ENCODE results near the gene GPR3.
A peak's percentile ranks its signal among the peaks of the same experiment; 100 is the strongest.
"Not testable (repeated sequence)": the region's sequence is repeated elsewhere in the genome, so short reads cannot be mapped to it uniquely, and the experiment has no call there.

The GPR3 gene

GRCh38 chr1:27380766-27381733, 11.4 kb upstream of the GPR3 start:
- no peak for DNase-seq

DNA sequence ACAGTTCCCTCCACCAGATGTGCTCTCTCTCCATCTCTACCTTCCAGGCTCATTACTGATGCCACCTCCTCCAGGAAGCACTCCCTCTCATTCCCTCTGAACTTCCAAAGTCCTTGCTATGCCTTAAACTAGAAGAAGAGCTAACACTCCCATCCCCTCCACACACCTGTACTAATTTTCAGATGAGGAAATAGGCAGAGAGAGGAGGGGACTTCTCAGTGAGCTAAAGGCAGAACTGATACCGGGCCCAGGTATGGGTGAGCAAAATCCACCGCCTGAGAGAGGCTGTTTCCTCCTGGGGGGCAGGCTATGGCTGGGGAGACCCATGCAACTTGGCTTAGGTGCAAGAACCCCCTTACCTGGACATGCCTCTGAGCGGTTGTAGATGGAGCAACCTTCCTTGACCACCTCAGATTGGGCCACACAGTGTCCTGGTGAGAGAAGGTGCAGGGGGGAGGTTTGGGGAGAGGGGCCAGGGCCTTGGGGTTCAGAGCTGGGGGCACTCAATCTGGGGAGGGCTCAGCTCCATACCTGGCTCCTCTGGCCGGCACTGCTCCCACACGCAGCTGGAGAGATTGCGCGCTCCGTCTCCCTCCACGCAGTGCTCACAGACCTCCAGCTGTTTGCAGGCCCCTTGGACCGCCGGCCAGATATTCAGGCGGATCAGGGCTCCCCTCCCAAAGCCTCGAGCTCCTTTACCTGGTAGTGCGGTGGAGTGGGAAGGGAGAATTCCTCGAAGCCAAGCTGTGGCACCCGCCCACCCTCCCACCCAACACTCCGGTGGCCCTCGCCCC, 10.3 kb upstream of the GPR3 start:
- DNase-seq: no peak

DNA sequence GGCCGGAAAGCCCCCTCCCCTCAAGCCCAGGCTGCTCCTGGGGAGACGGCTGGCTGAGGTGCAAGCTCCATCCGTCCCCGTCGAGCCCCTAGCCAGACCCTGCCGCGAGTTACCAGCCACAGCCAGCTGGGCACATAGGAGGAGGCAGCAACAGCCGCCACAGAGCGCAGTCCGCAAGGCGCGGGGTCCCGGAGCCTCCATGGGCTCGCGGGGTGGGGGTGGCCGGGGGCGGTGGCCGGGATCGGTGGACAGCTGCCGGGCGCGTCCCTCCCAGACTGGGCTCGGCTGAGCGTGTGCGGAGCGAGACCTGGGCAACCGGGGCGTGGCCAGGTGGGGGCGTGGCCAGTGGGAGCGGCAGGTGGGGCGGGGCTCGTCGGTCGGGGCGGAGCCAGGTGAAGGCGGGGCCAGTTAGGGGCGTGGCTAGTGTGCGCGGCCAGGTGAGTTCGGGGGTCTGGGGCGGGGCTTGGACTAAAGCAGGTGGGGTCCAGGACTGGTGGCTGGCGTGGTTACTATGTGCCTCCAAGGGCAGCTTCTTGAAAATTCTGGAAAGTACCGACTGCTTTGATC, 9.3 kb upstream of the GPR3 start, which contains the start of gene CD164L2:
TSS of gene CD164L2 (minus strand) at position 295 of the 567 bp plus-strand sequence. CDS start at position 201, 94 bp downstream.
- no peak for DNase-seq

DNA sequence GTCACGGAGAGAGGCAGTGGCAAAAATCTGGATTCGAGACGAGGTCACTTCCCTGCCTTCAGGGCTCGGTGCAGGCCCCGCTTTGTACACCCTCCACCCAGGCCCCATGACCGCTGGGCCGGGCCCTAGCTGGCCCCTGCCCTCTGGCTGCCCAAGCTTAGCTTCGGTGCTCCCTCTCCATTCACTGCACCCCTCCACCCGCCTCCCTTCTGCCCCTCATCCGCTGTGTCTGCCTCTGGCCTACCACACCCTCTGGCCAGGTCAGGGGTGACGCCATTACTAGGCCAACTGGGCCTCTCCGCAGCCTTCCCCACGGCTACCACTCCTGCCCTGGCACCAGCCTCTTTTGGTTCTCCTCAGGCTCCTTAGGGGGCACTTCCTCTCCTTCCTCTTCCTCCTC, 8.8 kb upstream of the GPR3 start:
- DNase-seq: no peak

- not testable (repeated sequence) for DNase-seq
Observed at GRCh38 chr1:27384797-27385196, 7.6 kb upstream of the GPR3 start.

DNA sequence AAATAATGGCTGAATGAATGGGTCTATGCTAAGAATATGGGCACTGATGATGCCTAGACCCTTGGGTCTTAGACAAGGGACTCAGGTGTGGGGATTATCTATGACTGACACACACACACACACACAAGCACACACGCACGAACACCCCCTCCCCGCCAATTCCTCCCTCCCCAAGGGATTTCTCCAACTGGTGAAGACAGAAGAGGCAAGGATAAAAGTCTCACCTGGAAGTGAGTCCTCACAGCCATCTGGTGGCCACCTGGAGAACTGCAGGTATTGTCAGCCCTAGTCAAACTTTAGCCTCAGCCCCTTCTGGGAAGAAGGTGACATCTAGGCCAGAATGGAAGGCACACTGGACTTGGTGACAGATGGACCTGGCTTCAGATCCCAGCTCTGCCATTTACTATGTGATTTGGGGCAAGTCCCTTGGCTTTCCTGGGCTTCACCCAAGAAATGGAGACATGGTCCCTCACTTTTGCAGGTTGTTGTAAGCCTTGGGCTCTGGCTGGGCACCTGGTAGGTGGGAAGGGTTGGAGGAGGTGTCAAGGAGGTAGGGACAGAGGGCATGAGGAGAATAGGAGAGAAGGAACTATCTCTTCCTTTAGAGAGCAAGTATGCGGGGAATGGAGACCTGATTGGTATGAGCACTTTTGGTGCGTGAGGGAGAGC, 4.0 kb upstream of the GPR3 start:
- DNase-seq: peak; percentile 47

- peak; percentile 63 for DNase-seq
Observed at GRCh38 chr1:27391511-27392095, 819 bp upstream of the GPR3 start.

DNA sequence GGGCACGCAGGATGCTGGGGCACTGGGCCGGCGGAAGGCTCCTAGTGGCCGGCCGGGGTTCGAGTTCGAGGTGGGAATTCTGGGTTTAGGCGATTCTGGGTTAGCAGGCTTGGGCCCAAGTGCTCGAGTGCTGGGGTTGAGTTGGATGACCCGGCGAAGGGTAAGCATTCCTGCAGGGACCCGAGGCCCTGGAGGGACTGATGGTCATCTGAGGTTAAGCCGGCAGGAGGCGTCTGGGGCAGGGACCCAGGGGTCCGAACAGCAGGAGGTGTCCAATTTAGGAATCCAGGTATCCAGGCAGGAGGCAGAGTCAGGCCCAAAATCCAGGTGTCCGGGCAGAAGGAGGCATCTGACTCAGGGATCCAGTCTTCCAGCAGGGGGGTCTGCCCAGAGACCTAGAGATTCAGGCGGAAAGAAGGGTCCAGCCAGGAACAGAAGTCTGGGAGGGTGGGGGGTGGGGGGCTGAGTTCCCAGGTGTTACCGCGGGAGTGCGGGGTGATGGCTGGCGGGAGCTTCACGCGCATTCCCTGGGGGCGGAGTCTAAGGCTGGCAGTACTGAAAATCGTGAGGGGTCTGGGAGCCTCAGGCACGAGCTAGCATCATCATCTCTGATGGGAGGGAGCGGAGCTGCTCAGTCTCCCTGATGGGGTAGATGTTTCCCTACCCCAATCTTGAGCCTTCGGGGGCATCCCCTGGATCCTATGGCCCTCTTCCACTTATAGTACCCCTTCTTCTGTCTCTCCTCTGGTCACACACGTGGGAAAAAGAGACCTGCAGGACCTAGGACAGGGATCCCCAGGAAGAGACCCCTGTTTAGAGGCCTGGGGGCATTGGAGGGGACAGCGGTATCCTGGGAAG, 585 bp downstream of the GPR3 start:
- DNase-seq: no peak

DNA sequence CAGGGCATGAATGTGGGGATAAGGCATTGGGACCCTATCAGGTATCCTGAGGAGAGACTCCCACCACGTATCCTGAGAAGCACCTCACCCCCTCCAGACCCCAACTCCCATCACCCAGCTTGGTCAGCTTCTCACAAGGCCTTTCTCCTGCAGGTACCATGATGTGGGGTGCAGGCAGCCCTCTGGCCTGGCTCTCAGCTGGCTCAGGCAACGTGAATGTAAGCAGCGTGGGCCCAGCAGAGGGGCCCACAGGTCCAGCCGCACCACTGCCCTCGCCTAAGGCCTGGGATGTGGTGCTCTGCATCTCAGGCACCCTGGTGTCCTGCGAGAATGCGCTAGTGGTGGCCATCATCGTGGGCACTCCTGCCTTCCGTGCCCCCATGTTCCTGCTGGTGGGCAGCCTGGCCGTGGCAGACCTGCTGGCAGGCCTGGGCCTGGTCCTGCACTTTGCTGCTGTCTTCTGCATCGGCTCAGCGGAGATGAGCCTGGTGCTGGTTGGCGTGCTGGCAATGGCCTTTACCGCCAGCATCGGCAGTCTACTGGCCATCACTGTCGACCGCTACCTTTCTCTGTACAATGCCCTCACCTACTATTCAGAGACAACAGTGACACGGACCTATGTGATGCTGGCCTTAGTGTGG, 1.3 kb downstream of the GPR3 start:
- DNase-seq: no peak

DNA sequence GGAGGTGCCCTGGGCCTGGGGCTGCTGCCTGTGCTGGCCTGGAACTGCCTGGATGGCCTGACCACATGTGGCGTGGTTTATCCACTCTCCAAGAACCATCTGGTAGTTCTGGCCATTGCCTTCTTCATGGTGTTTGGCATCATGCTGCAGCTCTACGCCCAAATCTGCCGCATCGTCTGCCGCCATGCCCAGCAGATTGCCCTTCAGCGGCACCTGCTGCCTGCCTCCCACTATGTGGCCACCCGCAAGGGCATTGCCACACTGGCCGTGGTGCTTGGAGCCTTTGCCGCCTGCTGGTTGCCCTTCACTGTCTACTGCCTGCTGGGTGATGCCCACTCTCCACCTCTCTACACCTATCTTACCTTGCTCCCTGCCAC, 1.8 kb downstream of the GPR3 start:
- no peak for DNase-seq

DNA sequence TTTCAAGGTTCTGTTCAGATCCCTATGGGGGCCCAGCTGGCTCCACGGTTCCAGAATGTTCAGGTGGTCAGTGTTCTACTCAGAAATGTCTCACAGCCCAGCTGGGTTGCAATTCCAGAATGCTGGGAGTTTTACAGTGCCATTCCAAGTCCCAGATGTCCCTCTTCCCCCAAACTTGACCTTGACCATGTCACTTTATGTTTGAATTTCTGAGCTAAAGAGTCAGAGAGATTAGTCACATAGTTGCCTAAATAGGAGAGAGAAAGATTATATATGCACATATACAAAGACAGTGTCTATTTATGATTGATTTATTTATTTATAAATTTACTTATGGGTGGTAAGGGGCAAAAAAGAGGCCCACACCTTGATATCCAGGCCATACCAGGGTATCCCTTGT, 2.5 kb downstream of the GPR3 start:
- no peak for DNase-seq

DNA sequence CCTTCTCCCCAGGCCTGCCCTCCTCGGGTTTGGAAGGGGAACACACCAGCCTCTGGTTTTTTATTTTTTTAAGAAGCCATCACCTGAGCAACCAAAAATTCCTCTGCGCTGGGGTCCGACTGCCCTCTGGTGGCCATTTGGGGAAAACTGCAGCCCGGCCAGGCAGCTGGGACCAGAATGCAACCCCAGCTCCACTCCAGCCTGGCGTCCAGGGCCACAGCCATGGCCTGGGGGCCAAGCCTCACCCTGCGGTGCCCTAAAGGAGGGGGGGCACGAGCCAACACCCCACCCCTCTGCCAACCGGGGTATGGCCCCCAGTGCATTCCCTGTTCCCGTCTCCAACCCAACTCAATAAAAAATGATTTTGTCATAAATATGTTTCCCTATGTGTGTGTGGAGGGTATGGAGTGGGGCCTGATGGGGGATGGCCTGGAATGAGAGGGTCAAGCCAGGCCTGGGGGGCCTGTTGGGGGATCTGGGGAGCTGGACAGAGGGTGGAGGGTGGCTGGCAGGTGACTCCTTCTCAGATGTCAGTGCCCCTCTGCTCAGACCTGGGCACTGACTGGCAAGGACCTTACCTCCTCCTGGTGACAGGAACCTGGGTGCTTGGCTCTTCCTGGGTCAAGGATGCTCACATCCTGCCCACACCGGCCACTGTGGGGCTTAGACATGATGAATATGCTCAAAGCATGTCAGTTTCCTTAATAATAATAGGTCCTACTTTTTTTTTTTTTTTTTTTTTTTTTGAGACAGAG, 3.2 kb downstream of the GPR3 start:
- peak; percentile 67 for DNase-seq

GRCh38 chr1:27397110-27397509, 4.7 kb downstream of the GPR3 start:
- DNase-seq: no peak

GRCh38 chr1:27397749-27398148, 5.3 kb downstream of the GPR3 start:
- DNase-seq: no peak

DNA sequence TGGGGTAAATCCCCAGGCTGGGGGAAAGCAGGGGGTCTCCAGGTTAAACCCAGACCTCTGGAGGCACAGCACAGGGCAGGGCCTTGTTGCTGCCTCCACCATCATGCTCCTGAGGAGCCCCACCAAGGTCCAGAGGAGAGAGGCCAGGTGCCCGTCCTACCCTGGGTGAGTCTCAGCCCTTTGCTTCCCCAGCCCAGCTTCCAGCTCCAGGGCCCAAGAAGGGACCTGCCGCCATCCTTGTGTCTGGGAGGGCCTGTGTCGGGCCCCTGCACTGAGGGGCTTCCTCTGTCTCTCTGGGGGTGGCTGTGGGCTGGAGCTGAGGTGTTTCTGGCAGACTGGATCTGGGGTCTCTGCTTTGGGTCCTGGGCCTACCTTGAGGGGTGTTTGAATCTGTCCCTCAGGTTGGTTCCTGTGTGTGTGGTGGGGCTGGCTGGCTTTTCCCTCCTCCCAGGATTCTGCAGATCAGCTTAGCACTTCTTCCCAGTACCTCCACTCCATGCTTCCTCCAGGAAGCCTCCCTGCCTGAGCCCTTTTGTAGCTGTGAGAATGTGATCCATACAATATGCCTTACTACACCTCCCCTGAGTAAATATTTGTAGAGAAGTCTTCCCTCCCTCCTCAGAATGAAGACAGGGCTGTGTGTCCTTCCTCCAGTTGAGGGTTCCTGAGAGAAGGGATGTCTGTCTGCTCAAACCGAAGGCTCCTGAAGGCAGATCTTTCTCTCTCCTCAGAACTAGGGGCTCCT, 6.2 kb downstream of the GPR3 start:
- no peak for DNase-seq

- DNase-seq: no peak
Observed at GRCh38 chr1:27399251-27400025, 7.0 kb downstream of the GPR3 start.

GRCh38 chr1:27400082-27400962, 7.9 kb downstream of the GPR3 start:
- DNase-seq: no peak

GRCh38 chr1:27400963-27401341, 8.5 kb downstream of the GPR3 start:
- no peak for DNase-seq
